NCI-H748 (cell line): Measurements from ENCODE around the gene PCSK6.
"Not testable (repeated sequence)": the region's sequence is repeated elsewhere in the genome, so short reads cannot be mapped to it uniquely, and the experiment has no call there.

Experiments
- DNase-seq: peaks from one replicate; lab custom pipeline; 2025; ENCODE audit not compliant: unreplicated experiment; lab: John Stamatoyannopoulos, UW

Gene PCSK6

GRCh38 chr15:101406036-101406435 is 83.5 kb downstream of the PCSK6 start:
- no peak for DNase-seq

- no peak for DNase-seq
These were observed 85.3 kb downstream of the PCSK6 start for GRCh38 chr15:101404245-101404644.

GRCh38 chr15:101402883-101403282 is 86.6 kb downstream of the PCSK6 start:
- DNase-seq: not testable (repeated sequence)

- DNase-seq: no peak
These were observed 88.2 kb downstream of the PCSK6 start for GRCh38 chr15:101401286-101401685.

- no peak for DNase-seq
These were observed 90.1 kb downstream of the PCSK6 start for GRCh38 chr15:101399431-101399830.

GRCh38 chr15:101398247-101398646 is 91.3 kb downstream of the PCSK6 start:
- no peak for DNase-seq

GRCh38 chr15:101397521-101398003 is 91.9 kb downstream of the PCSK6 start:
- DNase-seq: no peak

GRCh38 chr15:101396484-101397261 is 92.8 kb downstream of the PCSK6 start:
- DNase-seq: no peak

- no peak for DNase-seq
These were observed 94.9 kb downstream of the PCSK6 start for GRCh38 chr15:101394654-101395053.

GRCh38 chr15:101394056-101394630 is 95.4 kb downstream of the PCSK6 start:
- no peak for DNase-seq

- no peak for DNase-seq
These were observed 96.3 kb downstream of the PCSK6 start for GRCh38 chr15:101393172-101393571.

GRCh38 chr15:101391981-101392640 is 97.4 kb downstream of the PCSK6 start:
- DNase-seq: no peak

GRCh38 chr15:101391431-101391830 is 98.1 kb downstream of the PCSK6 start:
- no peak for DNase-seq

- DNase-seq: no peak
These were observed 99.0 kb downstream of the PCSK6 start for GRCh38 chr15:101390462-101390861.

- no peak for DNase-seq
These were observed 99.4 kb downstream of the PCSK6 start for GRCh38 chr15:101390060-101390459.

GRCh38 chr15:101389362-101389761 is 100.1 kb downstream of the PCSK6 start:
- DNase-seq: no peak

GRCh38 chr15:101388046-101388445 is 101.5 kb downstream of the PCSK6 start:
- DNase-seq: no peak

- DNase-seq: no peak
These were observed 101.9 kb downstream of the PCSK6 start for GRCh38 chr15:101387574-101387973.

- no peak for DNase-seq
These were observed 102.5 kb downstream of the PCSK6 start for GRCh38 chr15:101386967-101387366.

- no peak for DNase-seq
These were observed 103.5 kb downstream of the PCSK6 start for GRCh38 chr15:101386006-101386405.

GRCh38 chr15:101384276-101384675 is 105.2 kb downstream of the PCSK6 start:
- no peak for DNase-seq

- DNase-seq: no peak
These were observed 107.0 kb downstream of the PCSK6 start for GRCh38 chr15:101382544-101382943.
